ENCODE results near the gene MED10.
A peak's percentile ranks its signal among the peaks of the same experiment; 100 is the strongest.

MED10 gene

DNA sequence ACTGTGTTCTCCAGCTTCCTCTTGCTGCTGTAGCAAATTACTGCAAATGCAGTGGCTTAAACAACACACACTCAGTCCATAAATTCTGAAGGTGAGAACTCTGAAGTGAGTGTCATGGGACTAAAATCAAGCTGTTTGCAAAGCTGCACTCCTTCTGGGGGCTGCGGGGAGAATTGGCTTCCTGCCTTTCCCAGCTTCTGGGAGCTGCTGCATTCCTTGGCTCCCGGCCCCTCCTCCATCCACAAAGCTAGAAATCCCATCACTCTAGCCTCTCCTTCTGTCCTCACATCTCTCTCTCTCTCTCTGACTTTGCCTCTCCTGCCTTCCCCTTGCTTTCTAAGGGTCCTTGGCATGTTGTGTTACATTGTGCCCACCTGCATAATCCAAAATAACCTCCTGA, 14.2 kb upstream of the MED10 start:
- Mint-ChIP-seq H3K27me3 (peaks cover 2% of the 10 kb centered on the region), H3K27ac (no peak overlapping the region), H3K9me3 (no peaks in the 10 kb centered on the region), H3K4me1 (peaks cover 5% of the 10 kb centered on the region), H3K36me3 (peaks cover 1% of the 10 kb centered on the region), H3K4me3 (no peak overlapping the region)

DNA sequence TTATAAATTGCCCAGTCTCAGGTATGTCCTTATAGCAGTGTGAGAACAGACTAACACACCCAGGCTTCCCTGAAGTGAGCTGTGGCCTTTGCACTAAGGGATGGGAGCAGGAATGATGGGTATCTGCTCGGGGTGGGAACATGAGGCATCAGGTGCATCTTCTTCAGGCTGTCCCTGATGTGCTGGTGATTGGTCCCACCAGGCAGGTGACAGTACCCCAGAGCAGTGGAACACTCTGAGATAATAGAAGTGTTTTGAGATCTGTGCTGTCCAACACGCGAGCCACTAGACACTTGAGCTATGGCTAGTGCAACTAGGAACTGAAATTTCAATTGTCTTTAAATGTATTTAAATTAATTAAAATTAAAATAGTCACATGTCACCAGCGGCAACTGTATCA, 12.8 kb upstream of the MED10 start:
- Mint-ChIP-seq H3K4me3 (no peak overlapping the region), H3K36me3 (peaks cover 1% of the 10 kb centered on the region), H3K4me1 (peaks cover 5% of the 10 kb centered on the region), H3K27ac (no peak overlapping the region), H3K9me3 (no peaks in the 10 kb centered on the region), H3K27me3 (peaks cover 6% of the 10 kb centered on the region)

GRCh38 chr5:6389946-6390530, 11.7 kb upstream of the MED10 start:
- Mint-ChIP-seq H3K4me3 (no peak overlapping the region), H3K27me3 (peaks cover 8% of the 10 kb centered on the region), H3K36me3 (peaks cover 1% of the 10 kb centered on the region), H3K4me1 (peaks cover 5% of the 10 kb centered on the region), H3K9me3 (no peaks in the 10 kb centered on the region), H3K27ac (no peak overlapping the region)

GRCh38 chr5:6389397-6389796, 11.1 kb upstream of the MED10 start:
- H3K4me1 Mint-ChIP-seq, result peaks cover 5% of the 10 kb centered on the region
- H3K9me3 Mint-ChIP-seq, result no peaks in the 10 kb centered on the region
- H3K27ac Mint-ChIP-seq, result no peak overlapping the region
- no peak overlapping the region for H3K4me3 Mint-ChIP-seq
- peaks cover 8% of the 10 kb centered on the region for H3K27me3 Mint-ChIP-seq
- peaks cover 1% of the 10 kb centered on the region for H3K36me3 Mint-ChIP-seq

DNA sequence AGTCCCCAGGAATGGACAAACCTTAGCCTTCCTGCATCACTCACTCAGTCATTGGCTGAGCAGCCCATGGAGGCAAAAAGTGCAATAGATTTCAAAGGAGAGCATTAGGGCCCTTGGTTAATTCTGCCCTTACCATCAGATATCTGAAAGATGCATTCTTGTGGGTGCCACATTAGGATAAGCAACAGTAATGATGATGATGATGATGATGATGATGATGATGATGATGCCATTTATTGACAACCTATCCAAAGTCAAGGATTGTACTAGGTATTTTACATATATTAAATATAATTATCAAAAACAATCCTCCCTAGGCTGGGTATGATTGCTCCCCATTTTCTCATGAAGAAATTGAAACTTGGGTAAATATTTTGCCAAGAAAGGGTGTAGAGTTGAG, 9.6 kb upstream of the MED10 start:
- Mint-ChIP-seq H3K9me3 (no peaks in the 10 kb centered on the region), H3K27me3 (peaks cover 8% of the 10 kb centered on the region), H3K4me1 (no peaks in the 10 kb centered on the region), H3K27ac (no peak overlapping the region), H3K4me3 (no peak overlapping the region), H3K36me3 (peaks cover 1% of the 10 kb centered on the region)

- peaks cover 7% of the 10 kb centered on the region for H3K27me3 Mint-ChIP-seq
- H3K9me3 Mint-ChIP-seq, result no peaks in the 10 kb centered on the region
- no peaks in the 10 kb centered on the region for H3K36me3 Mint-ChIP-seq
- no peaks in the 10 kb centered on the region for H3K4me1 Mint-ChIP-seq
- H3K4me3 Mint-ChIP-seq, result no peak overlapping the region
- H3K27ac Mint-ChIP-seq, result no peak overlapping the region
These were observed 7.9 kb upstream of the MED10 start for GRCh38 chr5:6386271-6386670.

GRCh38 chr5:6384856-6385255, 6.5 kb upstream of the MED10 start:
- Mint-ChIP-seq H3K27ac (no peak overlapping the region), H3K9me3 (no peaks in the 10 kb centered on the region), H3K4me1 (no peaks in the 10 kb centered on the region), H3K36me3 (peaks cover 1% of the 10 kb centered on the region), H3K4me3 (no peak overlapping the region), H3K27me3 (peaks cover 7% of the 10 kb centered on the region)

DNA sequence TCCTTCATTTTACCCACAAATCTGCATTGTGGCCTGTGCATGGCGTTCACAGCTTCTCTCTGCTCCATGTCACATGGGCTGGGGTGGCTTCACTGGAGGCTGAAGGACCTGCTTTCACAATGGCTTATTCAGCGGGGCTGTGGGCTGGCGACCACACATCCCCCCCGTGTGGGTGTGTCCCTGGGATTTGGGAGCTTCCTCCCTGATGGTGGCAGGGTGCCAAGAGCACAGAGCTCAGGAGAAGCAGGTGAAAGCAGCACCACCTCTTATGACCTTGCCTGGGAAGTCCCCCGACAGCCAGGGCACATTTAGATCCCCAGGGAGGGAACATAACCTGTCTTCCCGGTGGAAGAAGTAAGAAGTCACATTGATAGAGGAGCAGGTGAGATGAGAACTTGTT, 5.0 kb upstream of the MED10 start:
- Mint-ChIP-seq H3K27ac (no peak overlapping the region), H3K4me3 (no peak overlapping the region), H3K36me3 (peaks cover 4% of the 10 kb centered on the region), H3K4me1 (peaks cover 11% of the 10 kb centered on the region), H3K27me3 (peaks cover 7% of the 10 kb centered on the region), H3K9me3 (no peaks in the 10 kb centered on the region)

DNA sequence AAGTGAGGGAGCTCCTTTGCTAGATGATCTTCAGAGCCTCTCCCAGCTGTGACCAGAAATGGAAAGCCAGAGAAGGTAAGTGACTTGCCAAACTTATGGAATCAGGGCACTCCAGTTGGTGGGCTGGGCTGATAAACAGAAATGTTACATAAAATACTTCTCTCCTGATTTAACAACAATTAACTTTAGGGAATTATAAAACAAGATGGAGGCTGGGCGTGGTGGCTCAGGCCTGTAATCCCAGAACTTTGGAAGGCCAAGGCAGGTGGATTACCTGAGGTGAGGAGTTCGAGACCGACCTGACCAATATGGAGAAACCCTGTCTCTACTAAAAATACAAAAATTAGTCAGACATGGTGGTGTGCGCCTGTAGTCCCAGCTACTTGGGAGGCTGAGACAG, 899 bp upstream of the MED10 start:
- Mint-ChIP-seq H3K4me1 (peaks cover 46% of the 10 kb centered on the region), H3K4me3 (peak overlapping the region; percentile 100), H3K36me3 (peaks cover 11% of the 10 kb centered on the region), H3K27me3 (no peaks in the 10 kb centered on the region), H3K9me3 (no peaks in the 10 kb centered on the region), H3K27ac (peak overlapping the region; percentile 99)

- H3K4me3 Mint-ChIP-seq, result peak overlapping the region; percentile 100
These were observed 388 bp upstream of the MED10 start for GRCh38 chr5:6378766-6379103.

GRCh38 chr5:6377582-6377904, 804 bp downstream of the MED10 start:
- Mint-ChIP-seq H3K27me3 (no peaks in the 10 kb centered on the region), H3K27ac (peak overlapping the region; percentile 86), H3K4me1 (peaks cover 62% of the 10 kb centered on the region), H3K36me3 (peaks cover 18% of the 10 kb centered on the region), H3K9me3 (no peaks in the 10 kb centered on the region), H3K4me3 (peak overlapping the region; percentile 100)

More at GRCh38 chr5:6378766-6379103, 388 bp upstream of the MED10 start:
- H3K27ac Mint-ChIP-seq, result peak overlapping the region; percentile 99
- H3K27me3 Mint-ChIP-seq, result no peaks in the 10 kb centered on the region
- no peaks in the 10 kb centered on the region for H3K9me3 Mint-ChIP-seq
- H3K4me1 Mint-ChIP-seq, result peaks cover 51% of the 10 kb centered on the region
- H3K36me3 Mint-ChIP-seq, result peaks cover 11% of the 10 kb centered on the region

DNA sequence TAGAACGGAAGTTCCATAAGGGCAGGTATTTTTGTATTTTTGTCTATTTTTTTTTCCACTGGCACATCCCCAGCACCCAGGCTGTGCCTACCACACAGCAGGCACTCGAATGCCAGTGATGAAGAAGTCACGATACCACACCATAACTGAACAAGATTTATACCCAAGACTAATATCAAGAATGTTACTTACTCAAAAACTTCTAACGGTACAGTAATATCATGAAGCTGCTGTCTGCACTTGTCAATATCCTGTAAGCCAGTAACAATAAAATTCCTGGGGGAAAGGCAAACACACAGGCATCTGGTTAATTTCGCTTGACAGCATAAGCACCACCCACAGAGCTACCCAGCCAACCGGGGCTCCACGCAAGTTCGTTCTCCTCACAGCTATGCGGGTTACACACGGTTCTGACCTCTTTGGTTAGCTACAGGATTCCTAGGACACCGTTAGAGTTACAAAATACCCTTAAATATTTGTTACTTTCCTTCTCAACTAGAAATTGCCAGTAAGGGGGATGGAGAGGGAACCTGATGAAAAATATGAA, 1.3 kb downstream of the MED10 start:
- Mint-ChIP-seq H3K27ac (peak overlapping the region; percentile 86), H3K36me3 (peaks cover 20% of the 10 kb centered on the region), H3K4me3 (peak overlapping the region; percentile 100)

GRCh38 chr5:6373081-6373846, 5.1 kb downstream of the MED10 start:
- no peaks in the 10 kb centered on the region for H3K9me3 Mint-ChIP-seq
- peaks cover 20% of the 10 kb centered on the region for H3K36me3 Mint-ChIP-seq
- H3K4me3 Mint-ChIP-seq, result no peak overlapping the region
- no peak overlapping the region for H3K27ac Mint-ChIP-seq
- peaks cover 53% of the 10 kb centered on the region for H3K4me1 Mint-ChIP-seq
- H3K27me3 Mint-ChIP-seq, result no peaks in the 10 kb centered on the region

More for the DNA sequence above, 1.3 kb downstream of the MED10 start:
- H3K27me3 Mint-ChIP-seq, result no peaks in the 10 kb centered on the region
- H3K9me3 Mint-ChIP-seq, result no peaks in the 10 kb centered on the region
- H3K4me1 Mint-ChIP-seq, result peaks cover 65% of the 10 kb centered on the region

DNA sequence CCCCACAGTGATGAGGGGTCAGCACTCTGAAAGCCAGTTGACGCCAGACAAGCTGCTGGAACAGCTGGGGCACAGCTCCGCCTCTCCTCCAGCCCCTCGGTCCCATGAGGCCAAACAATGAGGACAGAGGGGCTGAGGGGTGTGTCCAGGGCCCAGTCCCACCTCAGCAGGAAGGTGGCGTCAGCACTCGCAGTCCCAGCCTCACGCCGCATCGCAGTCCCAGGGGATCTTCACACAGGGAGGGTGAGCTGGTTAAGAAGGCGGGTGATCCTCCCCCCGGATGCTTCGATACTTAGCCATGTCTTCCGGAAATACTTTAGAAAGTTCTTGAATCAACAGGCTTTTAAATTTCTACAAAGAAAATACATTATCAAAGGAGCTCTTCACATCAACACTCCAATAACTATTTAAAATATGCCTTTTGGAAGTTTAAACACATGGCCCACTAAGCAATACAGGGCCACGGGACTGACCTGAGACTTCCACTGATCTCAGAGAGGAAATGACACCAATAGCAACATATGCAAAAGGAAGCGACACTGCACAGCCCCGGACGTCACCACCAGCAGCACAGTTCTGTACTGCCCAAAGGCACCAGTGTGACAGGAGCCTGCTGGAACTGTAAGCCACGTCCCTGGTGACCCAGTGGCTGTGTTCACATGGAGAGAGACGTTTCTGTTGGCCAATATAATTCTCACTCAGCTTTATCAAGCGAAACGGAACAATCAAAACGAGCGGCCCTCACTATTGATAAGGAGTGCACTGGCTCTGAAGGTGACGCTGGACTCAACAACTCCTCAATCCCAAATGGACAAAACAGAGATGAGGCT, 5.9 kb downstream of the MED10 start:
- Mint-ChIP-seq H3K27ac (peak overlapping the region; percentile 59), H3K4me3 (no peak overlapping the region), H3K27me3 (no peaks in the 10 kb centered on the region), H3K9me3 (no peaks in the 10 kb centered on the region), H3K4me1 (peaks cover 50% of the 10 kb centered on the region), H3K36me3 (peaks cover 18% of the 10 kb centered on the region)

DNA sequence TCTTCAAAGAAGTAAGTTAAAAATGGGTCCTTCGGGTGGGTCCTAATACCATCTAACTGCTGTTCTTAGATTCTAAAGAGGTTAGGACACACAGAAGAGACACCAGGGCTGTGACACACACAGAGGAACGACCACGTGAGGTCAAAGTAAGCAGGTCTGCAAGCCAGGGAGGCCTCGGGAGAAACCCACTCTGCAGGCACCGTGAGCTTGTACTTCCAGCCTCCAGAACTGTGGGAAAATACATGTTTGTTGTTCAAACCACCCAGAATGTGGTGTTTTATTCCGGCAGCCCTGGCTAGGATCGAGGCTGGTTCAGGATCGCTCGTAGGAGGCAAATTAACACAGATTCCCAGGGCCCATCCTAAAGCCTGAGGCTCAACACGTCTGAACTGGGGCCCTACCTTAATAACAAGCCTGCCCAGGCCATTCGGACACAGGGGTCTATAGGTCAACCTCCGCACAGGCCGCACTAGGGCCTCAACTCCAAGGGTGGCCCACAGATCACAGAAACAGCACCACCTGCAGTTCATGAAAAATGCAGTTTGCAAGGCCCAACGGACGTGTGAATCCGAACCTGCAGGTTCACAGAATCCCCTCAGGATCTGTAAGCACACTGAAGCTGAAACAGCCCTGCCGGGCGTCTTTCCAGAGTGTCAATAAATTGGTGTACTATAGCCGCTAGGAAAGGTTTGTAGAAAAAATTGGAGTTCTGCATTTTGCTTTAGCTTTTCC, 7.1 kb downstream of the MED10 start:
- Mint-ChIP-seq H3K27me3 (no peaks in the 10 kb centered on the region), H3K4me1 (peaks cover 38% of the 10 kb centered on the region), H3K9me3 (no peaks in the 10 kb centered on the region), H3K27ac (no peak overlapping the region), H3K4me3 (no peak overlapping the region), H3K36me3 (peaks cover 17% of the 10 kb centered on the region)
